ENCODE data around the gene KRTAP4-2. TPM values are rescaled to one million over a fixed set of nuclear protein-coding genes. Genes with fewer than 3 reads are reported as not detected.
A peak's percentile ranks its signal among the peaks of the same experiment; 100 is the strongest.
"Not testable (repeated sequence)": the region's sequence is repeated elsewhere in the genome, so short reads cannot be mapped to it uniquely, and the experiment has no call there.

The KRTAP4-2 gene
- total RNA-seq, 6 donors from 2014 or later: not detected

DNA sequence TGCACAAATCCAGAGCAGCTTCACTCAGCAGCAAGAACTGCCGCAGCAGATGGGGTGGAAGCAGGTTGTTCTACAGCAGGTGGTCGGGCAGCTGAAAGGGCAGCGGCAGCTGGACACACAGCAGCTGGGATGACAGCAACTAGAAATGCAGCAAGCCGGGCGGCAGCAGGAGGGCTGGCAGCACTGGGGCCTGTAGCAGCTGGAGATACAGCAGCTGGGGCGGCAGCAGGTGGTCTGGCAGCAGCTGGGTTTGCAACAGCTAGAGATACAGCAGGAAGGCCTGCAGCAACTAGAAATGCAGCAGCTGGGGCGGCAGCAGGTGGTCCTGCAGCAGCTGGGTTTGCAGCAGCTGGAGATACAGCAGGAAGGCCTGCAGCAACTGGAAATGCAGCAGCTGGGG, 10.5 kb downstream of the KRTAP4-2 start:
- DNase-seq: peak in 1 of 2 donors; percentile 50
- whole genome bisulfite sequencing, 2 donors: 81 to 89% methylated on average over 5 to 7 of the region's 7 CpGs
- TF ChIP-seq EP300 (IDR thresholded peaks at IDR 0.05) (no peak), POLR2AphosphoS5 (IDR thresholded peaks at IDR 0.05) (no peak), POLR2A (IDR thresholded peaks at IDR 0.05) (no peak)
- TF ChIP-seq, protein P1, sequence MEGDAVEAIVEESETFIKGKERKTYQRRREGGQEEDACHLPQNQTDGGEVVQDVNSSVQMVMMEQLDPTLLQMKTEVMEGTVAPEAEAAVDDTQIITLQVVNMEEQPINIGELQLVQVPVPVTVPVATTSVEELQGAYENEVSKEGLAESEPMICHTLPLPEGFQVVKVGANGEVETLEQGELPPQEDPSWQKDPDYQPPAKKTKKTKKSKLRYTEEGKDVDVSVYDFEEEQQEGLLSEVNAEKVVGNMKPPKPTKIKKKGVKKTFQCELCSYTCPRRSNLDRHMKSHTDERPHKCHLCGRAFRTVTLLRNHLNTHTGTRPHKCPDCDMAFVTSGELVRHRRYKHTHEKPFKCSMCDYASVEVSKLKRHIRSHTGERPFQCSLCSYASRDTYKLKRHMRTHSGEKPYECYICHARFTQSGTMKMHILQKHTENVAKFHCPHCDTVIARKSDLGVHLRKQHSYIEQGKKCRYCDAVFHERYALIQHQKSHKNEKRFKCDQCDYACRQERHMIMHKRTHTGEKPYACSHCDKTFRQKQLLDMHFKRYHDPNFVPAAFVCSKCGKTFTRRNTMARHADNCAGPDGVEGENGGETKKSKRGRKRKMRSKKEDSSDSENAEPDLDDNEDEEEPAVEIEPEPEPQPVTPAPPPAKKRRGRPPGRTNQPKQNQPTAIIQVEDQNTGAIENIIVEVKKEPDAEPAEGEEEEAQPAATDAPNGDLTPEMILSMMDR (IDR thresholded peaks at IDR 0.05): no peak

DNA sequence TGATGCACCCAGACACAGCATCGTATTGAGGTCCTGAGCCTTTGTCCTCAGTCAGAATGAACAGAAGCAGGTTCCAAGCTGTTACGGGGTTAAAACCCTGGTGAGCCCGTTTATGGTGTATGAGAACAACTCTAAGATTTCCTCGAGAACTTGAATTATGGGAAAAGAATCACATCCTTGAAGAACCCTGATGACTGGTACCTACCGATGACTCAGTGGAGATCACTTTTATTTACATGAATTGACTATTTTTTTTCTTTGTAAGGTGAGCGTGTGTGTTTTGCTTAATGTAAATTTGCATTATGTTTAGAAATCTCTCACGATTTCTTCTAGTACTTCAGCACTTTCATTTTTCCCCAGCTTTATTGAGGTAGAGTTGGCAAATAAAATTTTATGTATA, 14.2 kb downstream of the KRTAP4-2 start:
- no peaks in the 10 kb centered on the region for H3K4me1 ChIP-seq
- H3K27ac ChIP-seq: no peak overlapping the region
- no peak for ATAC-seq (ENCODE audit: low FRiP score in 2 of 2)
- no peaks in the 10 kb centered on the region for H3K36me3 ChIP-seq
- no peak for DNase-seq
- H3K4me3 ChIP-seq: no peak overlapping the region
- H3K27me3 ChIP-seq: no peaks in the 10 kb centered on the region
- TF ChIP-seq EP300 (IDR thresholded peaks at IDR 0.05) (no peak), POLR2A (IDR thresholded peaks at IDR 0.05) (no peak), POLR2AphosphoS5 (IDR thresholded peaks at IDR 0.05) (no peak)
- TF ChIP-seq, protein P1 (IDR thresholded peaks at IDR 0.05): no peak
- 62 to 73% methylated on average over 7 of the region's 7 CpGs for WGBS, 2 donors
- H3K9me3 ChIP-seq: no peaks in the 10 kb centered on the region

More for the DNA sequence above, 10.5 kb downstream of the KRTAP4-2 start:
- Histone ChIP-seq H3K36me3 (no peaks in the 10 kb centered on the region), H3K27me3 (no peaks in the 10 kb centered on the region), H3K27ac (no peak overlapping the region), H3K9me3 (no peaks in the 10 kb centered on the region), H3K4me3 (no peak overlapping the region), H3K4me1 (no peaks in the 10 kb centered on the region)
- ATAC-seq (ENCODE audit: low FRiP score in 2 of 2): no peak

DNA sequence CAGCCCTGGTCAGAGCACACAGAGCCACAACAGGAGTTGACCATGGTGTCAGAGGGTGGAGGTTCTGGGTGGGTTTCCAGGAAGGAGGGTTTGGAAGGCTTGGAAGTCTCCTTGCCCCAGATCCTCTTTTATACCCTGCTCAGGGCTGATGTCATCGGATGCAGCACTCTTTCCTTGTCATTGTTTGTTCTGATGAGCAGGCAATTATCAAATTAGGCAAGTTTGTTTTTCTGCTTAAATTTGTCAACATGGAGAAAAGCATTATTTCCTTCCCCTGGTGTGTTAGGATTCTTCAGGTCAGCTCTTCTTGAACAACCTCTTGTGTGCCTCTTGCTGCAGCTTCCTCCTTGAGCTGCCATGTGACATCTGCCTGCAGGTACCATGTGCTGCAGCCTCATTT, 17.4 kb downstream of the KRTAP4-2 start, which contains the start of gene KRTAP4-4:
Gene KRTAP4-4 (minus strand): TSS at position 101 of the 400 bp plus-strand sequence. CDS start 57 bp downstream, at position 44.
- Histone ChIP-seq H3K4me3 (no peak within 1 kb of the TSS), H3K27me3 (no peaks in the 10 kb centered on the region), H3K36me3 (no peaks in the 10 kb centered on the region), H3K9me3 (no peaks in the 10 kb centered on the region), H3K4me1 (no peaks in the 10 kb centered on the region), H3K27ac (no peak within 1 kb of the TSS)
- 85 to 89% methylated on average over 1 of the region's 1 CpG for WGBS, 2 donors
- DNase-seq: no peak
- ATAC-seq (ENCODE audit: low FRiP score in 2 of 2): no peak
- TF ChIP-seq POLR2AphosphoS5 (IDR thresholded peaks at IDR 0.05): no peak
- TF ChIP-seq, protein P1 (IDR thresholded peaks at IDR 0.05): no peak
- no peak for TF ChIP-seq EP300 (IDR thresholded peaks at IDR 0.05)
- TF ChIP-seq POLR2A (IDR thresholded peaks at IDR 0.05): no peak

DNA sequence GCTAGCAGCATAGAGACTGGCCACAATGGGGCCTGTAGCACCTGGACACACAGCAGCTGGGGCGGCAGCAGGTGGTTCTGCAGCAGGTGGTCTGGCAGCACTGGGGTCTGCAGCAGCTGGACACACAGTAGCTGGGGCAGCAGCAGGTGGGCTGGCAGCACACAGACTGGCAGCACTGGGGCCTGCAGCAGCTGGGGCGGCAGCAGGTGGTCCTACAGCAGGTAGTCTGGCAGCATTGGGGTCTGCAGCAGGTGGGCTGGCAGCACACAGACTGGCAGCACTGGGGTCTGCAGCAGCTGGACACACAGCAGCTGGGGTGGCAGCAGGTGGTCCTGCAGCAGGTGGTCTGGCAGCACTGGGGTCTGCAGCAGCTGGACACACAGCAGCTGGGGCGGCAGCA, 17.8 kb downstream of the KRTAP4-2 start:
- 73 to 100% methylated on average over 1 to 2 of the region's 3 CpGs for WGBS, 2 donors
- ATAC-seq (ENCODE audit: low FRiP score in 2 of 2); H3K9me3 ChIP-seq; H3K36me3 ChIP-seq; H3K4me3 ChIP-seq; H3K27me3 ChIP-seq; H3K27ac ChIP-seq; H3K4me1 ChIP-seq: not testable (repeated sequence)
- DNase-seq: peak in 1 of 2 donors; percentile 58

DNA sequence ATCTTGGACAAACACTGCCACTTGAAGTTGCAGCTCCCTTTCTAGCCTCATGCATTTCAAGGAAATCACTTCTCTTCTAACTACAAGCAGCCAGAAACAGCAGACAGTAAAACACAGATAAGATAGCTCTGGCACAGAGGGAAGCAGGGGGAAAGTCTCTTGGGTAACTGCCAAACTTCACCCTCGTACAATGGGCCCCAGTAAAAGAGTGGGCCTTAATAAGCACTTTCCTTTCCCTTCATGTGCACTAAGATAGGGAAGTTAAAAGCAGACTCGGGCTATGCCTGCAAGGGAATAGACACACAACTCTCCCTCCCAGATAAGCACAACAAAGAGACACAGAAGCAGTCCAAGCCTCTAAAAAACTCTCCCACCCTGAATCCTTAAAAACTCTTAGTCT, 24.2 kb downstream of the KRTAP4-2 start:
- H3K36me3 ChIP-seq: no peaks in the 10 kb centered on the region
- H3K4me1 ChIP-seq: no peaks in the 10 kb centered on the region
- 3 to 12% methylated on average over 2 of the region's 2 CpGs for WGBS, 2 donors
- H3K27me3 ChIP-seq: no peaks in the 10 kb centered on the region
- H3K9me3 ChIP-seq: no peaks in the 10 kb centered on the region
- no peak for TF ChIP-seq EP300 (IDR thresholded peaks at IDR 0.05)
- no peak for TF ChIP-seq POLR2A (IDR thresholded peaks at IDR 0.05)
- TF ChIP-seq POLR2AphosphoS5 (IDR thresholded peaks at IDR 0.05): no peak
- TF ChIP-seq, protein P1 (IDR thresholded peaks at IDR 0.05): no peak
- no peak for ATAC-seq (ENCODE audit: low FRiP score in 2 of 2)
- no peak for DNase-seq
- H3K27ac ChIP-seq: no peak overlapping the region
- H3K4me3 ChIP-seq: no peak overlapping the region
